NT2/D1 (cell line): Measurements from ENCODE around the gene RASSF6.

Experiments
- SUZ12 ChIP-seq: IDR thresholded peaks from 2 replicates; pipeline ENCODE4 v1.6.1; 2011; ENCODE audit not compliant: insufficient read length, insufficient read depth; ENCODE audit errors: extremely low read depth
- YY1 ChIP-seq: IDR thresholded peaks from 2 replicates; pipeline ENCODE4 v1.6.1; 2011; ENCODE audit not compliant: insufficient read length, insufficient read depth
- ZNF274 ChIP-seq: IDR thresholded peaks from 2 replicates; pipeline ENCODE4 v1.6.1; 2011; ENCODE audit warnings: mild to moderate bottlenecking, low read depth, low read length

GRCh38 chr4:73660808-73661207 is 40.6 kb upstream of the RASSF6 start:
- TF ChIP-seq YY1, result no peak
- TF ChIP-seq SUZ12, result no peak
- no peak for TF ChIP-seq ZNF274
